ENCODE results near the gene ZSCAN30. TPM values are rescaled to one million over a fixed set of nuclear protein-coding genes. Genes with fewer than 3 reads are reported as not detected.
"Not testable (repeated sequence)": the region's sequence is repeated elsewhere in the genome, so short reads cannot be mapped to it uniquely, and the experiment has no call there.

ZSCAN30 gene
- total RNA-seq, 4 donors from 2014 or later, result 9.5 to 14.0 (median 13.6) TPM

- no peak for TF ChIP-seq CTCF (IDR thresholded peaks at IDR 0.05)
- DNase-seq (ENCODE audit: low spot score) (no peak), ATAC-seq (ENCODE audit: low FRiP score) (no peak)
Observed at GRCh38 chr18:35220424-35220823, 69.6 kb downstream of the ZSCAN30 start.

- DNase-seq (ENCODE audit: low spot score); ATAC-seq (ENCODE audit: low FRiP score): not testable (repeated sequence)
Observed at GRCh38 chr18:35219331-35219730, 70.7 kb downstream of the ZSCAN30 start.

- not testable (repeated sequence) for ATAC-seq (ENCODE audit: low FRiP score); DNase-seq (ENCODE audit: low spot score)
Observed at GRCh38 chr18:35216611-35217010, 73.4 kb downstream of the ZSCAN30 start.

GRCh38 chr18:35215026-35215425 is 75.0 kb downstream of the ZSCAN30 start:
- ATAC-seq (ENCODE audit: low FRiP score) (no peak), DNase-seq (ENCODE audit: low spot score) (no peak)
- no peak for TF ChIP-seq CTCF (IDR thresholded peaks at IDR 0.05)

GRCh38 chr18:35205746-35206458 is 84.1 kb downstream of the ZSCAN30 start:
- ATAC-seq (ENCODE audit: low FRiP score); DNase-seq (ENCODE audit: low spot score): not testable (repeated sequence)

- TF ChIP-seq CTCF (IDR thresholded peaks at IDR 0.05), result no peak
- ATAC-seq (ENCODE audit: low FRiP score) (no peak), DNase-seq (ENCODE audit: low spot score) (no peak)
Observed at GRCh38 chr18:35205199-35205712, 84.8 kb downstream of the ZSCAN30 start.

- no peak for TF ChIP-seq CTCF (IDR thresholded peaks at IDR 0.05)
- ATAC-seq (ENCODE audit: low FRiP score) (no peak), DNase-seq (ENCODE audit: low spot score) (no peak)
Observed at GRCh38 chr18:35203067-35203466, 87.0 kb downstream of the ZSCAN30 start.

- ATAC-seq (ENCODE audit: low FRiP score) (no peak), DNase-seq (ENCODE audit: low spot score) (no peak)
- no peak for TF ChIP-seq CTCF (IDR thresholded peaks at IDR 0.05)
Observed at GRCh38 chr18:35201256-35201931, 88.6 kb downstream of the ZSCAN30 start.

Other genes starting within 250 kb of the ZSCAN30 start
- 10 to 100 TPM; 19.7 to 35.6 (median 24.8) TPM for gene MAPRE2, start 248.8 kb downstream of the ZSCAN30 start, total RNA-seq
- gene ZNF397, start 49.2 kb downstream of the ZSCAN30 start, total RNA-seq, result 10 to 100 TPM; 15.9 to 33.9 (median 22.8) TPM
- 10 to 100 TPM; 24.8 to 41.9 (median 30.8) TPM for gene ZNF24, start 54.2 kb upstream of the ZSCAN30 start, total RNA-seq
- gene ZNF396, start 87.1 kb upstream of the ZSCAN30 start, total RNA-seq, result 1 to 10 TPM in 2 of 4 donors, under 1 TPM in 2; 0.60 to 2.2 (median 1.1) TPM
- gene INO80C, start 207.7 kb upstream of the ZSCAN30 start, total RNA-seq, result 10 to 100 TPM in 2 of 4 donors, 1 to 10 TPM in 2; 6.3 to 20.7 (median 9.6) TPM